Endothelial cell of umbilical vein (primary cell): ENCODE results near the gene GON4L. TPM values are rescaled to one million over a fixed set of nuclear protein-coding genes. Genes with fewer than 3 reads are reported as not detected.

Experiments used
- BruUV-seq: library from RNA; stranded (reverse); fragments of 400-500 nt; replicated peaks from 2 replicates; lab custom pipeline; 2021; lab: Mats Ljungman, UMichigan
- CTCF ChIA-PET: fragments of 300-600, 350-600 bp; sonication (Branson Sonifier 250); formaldehyde crosslinking; loops from one replicate; lab custom pipeline; 2021; ENCODE audit warnings: antibody characterized with exemption, inconsistent platforms; lab: Charles Lee
- POLR2A ChIA-PET: fragments of 300-600, 350-600 bp; sonication (Branson Sonifier 250); formaldehyde crosslinking; loops from one replicate; lab custom pipeline; 2021; ENCODE audit warnings: antibody characterized with exemption, inconsistent platforms; lab: Charles Lee
- DNase-seq: peaks from one replicate; pipeline ENCODE4 v3.0.0-alpha.2; 2011; ENCODE audit warnings: low read depth, low spot score
- FAIRE-seq: peaks from 2 replicates; lab custom pipeline; 2011; peaks lifted over from hg19 to GRCh38; lab: Jason Lieb, UNC
- H2AFZ ChIP-seq: 2 replicates; pipeline ENCODE4 v1.6.0; 2012; ENCODE audit warnings: low read depth, low read length, control low read depth, inconsistent platforms
- H3K27ac ChIP-seq: 2 replicates; pipeline ENCODE4 v1.5.1; 2011; ENCODE audit warnings: low read depth, mild to moderate bottlenecking, control low read depth, low read length, moderate library complexity; ENCODE audit not compliant: insufficient read depth
- H3K27me3 ChIP-seq, 2 experiments: 2 replicates each; pipeline versions ENCODE4 v1.6.0 to v1.6.1; 2011; ENCODE audit warnings: low read length in 2 of 2, mixed read lengths in 1 of 2; ENCODE audit not compliant: control insufficient read depth in 2 of 2, insufficient read depth in 2 of 2
- H3K36me3 ChIP-seq, 2 experiments: 2 replicates in 1 of 2; 3 replicates in 1 of 2; pipeline ENCODE4 v1.5.1; 2011; ENCODE audit warnings: low read length in 2 of 2, mild to moderate bottlenecking in 1 of 2, moderate library complexity in 1 of 2; ENCODE audit not compliant: control insufficient read depth in 2 of 2, insufficient read depth in 2 of 2; ENCODE audit errors: extremely low read depth in 1 of 2
- H3K4me1 ChIP-seq: 3 replicates; pipeline ENCODE4 v1.5.1; 2011; ENCODE audit warnings: mild to moderate bottlenecking, low read length; ENCODE audit not compliant: control insufficient read depth, insufficient read depth; ENCODE audit errors: extremely low read depth
- H3K4me2 ChIP-seq: 2 replicates; pipeline ENCODE4 v1.6.1; 2011; ENCODE audit warnings: low read length, control low read depth, mixed read lengths; ENCODE audit not compliant: insufficient read depth
- H3K4me3 ChIP-seq, 3 experiments: fragments of 200-600 bp in 1 of 3; sonication (generic), shearing (Covaris generic) in 1 of 3; replicated peaks in 1 of 3; 2 replicates each; pipeline ENCODE4 v1.5.1; 2011 to 2016; ENCODE audit warnings: control low read depth in 3 of 3, low read length in 3 of 3, mild to moderate bottlenecking in 2 of 3, inconsistent platforms in 1 of 3, low read depth in 1 of 3, moderate library complexity in 1 of 3; ENCODE audit not compliant: insufficient read depth in 1 of 3
- H3K79me2 ChIP-seq: 2 replicates; pipeline ENCODE4 v1.6.0; 2012; ENCODE audit warnings: low read length, inconsistent platforms; ENCODE audit not compliant: control insufficient read depth, insufficient read depth
- H3K9ac ChIP-seq: replicated peaks from 2 replicates; pipeline ENCODE3; 2011; ENCODE audit warnings: low read length, control low read depth; ENCODE audit not compliant: insufficient read depth; ENCODE audit errors: extremely low read depth
- H3K9me1 ChIP-seq: replicated peaks from 3 replicates; pipeline ENCODE4 v1.6.0; 2011; ENCODE audit warnings: mild to moderate bottlenecking, low read length; ENCODE audit not compliant: control insufficient read depth, insufficient read depth; ENCODE audit errors: extremely low read depth
- H3K9me3 ChIP-seq: replicated peaks from 2 replicates; pipeline ENCODE4 v1.5.1; 2012; ENCODE audit warnings: low read length, inconsistent platforms; ENCODE audit not compliant: control insufficient read depth, insufficient read depth
- H4K20me1 ChIP-seq: replicated peaks from 2 replicates; pipeline ENCODE3; 2011; ENCODE audit warnings: mild to moderate bottlenecking, low read length; ENCODE audit not compliant: control insufficient read depth, insufficient read depth; ENCODE audit errors: extremely low read depth
- CTCF ChIP-seq, 2 donors: IDR thresholded peaks; 1 replicate in 1 of 2; 2 replicates in 1 of 2; pipeline ENCODE4 v1.5.1; 2011; ENCODE audit warnings: low read length in 2 of 2, mild to moderate bottlenecking in 2 of 2, moderate library complexity in 2 of 2, control low read depth in 1 of 2, inconsistent platforms in 1 of 2, low read depth in 1 of 2; ENCODE audit not compliant: insufficient read depth in 1 of 2; ENCODE audit errors: extremely low read depth in 1 of 2
- EZH2 ChIP-seq: IDR thresholded peaks from 2 replicates; pipeline ENCODE4 v1.6.1; 2012; ENCODE audit warnings: borderline replicate concordance, low read depth, mild to moderate bottlenecking, moderate library complexity, low read length, inconsistent platforms; ENCODE audit not compliant: severe bottlenecking
- FOS ChIP-seq: IDR thresholded peaks from 2 replicates; pipeline ENCODE4 v1.6.1; 2011; ENCODE audit warnings: mild to moderate bottlenecking, low read length, moderate library complexity, borderline replicate concordance; ENCODE audit not compliant: insufficient read depth
- GATA2 ChIP-seq: IDR thresholded peaks from 2 replicates; pipeline ENCODE4 v1.7.0; 2011; ENCODE audit warnings: low read depth, mild to moderate bottlenecking, moderate library complexity, mixed read lengths, low read length; ENCODE audit not compliant: insufficient read length, insufficient read depth
- JUN ChIP-seq: IDR thresholded peaks from 2 replicates; pipeline ENCODE4 v1.6.1; 2011; ENCODE audit warnings: borderline replicate concordance, low read depth; ENCODE audit not compliant: insufficient read length, insufficient read depth
- MAX ChIP-seq: IDR thresholded peaks from 2 replicates; pipeline ENCODE4 v1.6.1; 2011; ENCODE audit not compliant: insufficient read depth, insufficient read length
- MYC ChIP-seq: IDR thresholded peaks from one replicate; pipeline ENCODE4 v1.6.1; 2011; ENCODE audit warnings: mild to moderate bottlenecking, low read depth, low read length
- POLR2A ChIP-seq: IDR thresholded peaks from 2 replicates; pipeline ENCODE4 v1.6.1; 2012; ENCODE audit warnings: low read depth, mild to moderate bottlenecking, control low read depth, low read length
- POLR2AphosphoS5 ChIP-seq: IDR thresholded peaks from 2 replicates; pipeline ENCODE4 v1.6.1; 2012; ENCODE audit warnings: low read depth, mild to moderate bottlenecking, control low read depth, low read length, moderate library complexity; ENCODE audit not compliant: insufficient read depth
- dilution Hi-C: fragments of 300-500 bp; cut with MboI; formaldehyde crosslinking; loops from one replicate; pipeline ENCODE4 v1.15.0; 2019; ENCODE audit warnings: low sequenced_read_pairs; ENCODE audit not compliant: extremely low pct_ligation_motif_present
- intact Hi-C: fragments of 100-400 bp; cut with micrococcal nuclease; formaldehyde crosslinking; loops from one replicate; pipeline ENCODE4 v1.10.0; 2022
- polyA plus RNA-seq, 4 experiments: library from polyadenylated mRNA; depleted of rRNA in 3 of 4; stranded (reverse) in 3 of 4; unstranded in 1 of 4; fragments of >200 nt; gene quantifications; 2 replicates each; pipeline versions ENCODE4 v1.2.1 to v1.2.3, GENCODE V29; 2011 to 2012; ENCODE audit warnings: missing spikeins in 1 of 4
- total RNA-seq: library from RNA; stranded (reverse); gene quantifications from 2 replicates; pipeline ENCODE4 v1.2.3, GENCODE V29; 2021

Gene GON4L
- total and polyA plus RNA-seq, 2 donors (not counting 3 experiments of a cell fraction or from before 2014, with no cell fraction given): 30.5 to 58.7 TPM

GRCh38 chr1:155890251-155890650 is 33.2 kb upstream of the GON4L start:
- ChIA-PET POLR2A (interaction anchor here (1.1 kb wide), 1 partner anchor 31 kb away, joined by 4 read pairs; the partner anchor contains the start of gene SYT11), CTCF (interaction anchor here (0.9 to 1.1 kb wide), 2 partner anchors 29 to 31 kb away, joined by 3 read pairs; partner anchors contain the start of gene SYT11)
- FAIRE-seq (no peak), DNase-seq (no peak)
- no peaks in the 10 kb centered on the region for H3K79me2 ChIP-seq
- H3K9me1 ChIP-seq: no peaks in the 10 kb centered on the region
- no peaks in the 10 kb centered on the region for H4K20me1 ChIP-seq
- intact Hi-C loops (no loop called here), dilution Hi-C loops (no loop called here)
- H3K9me3 ChIP-seq: no peaks in the 10 kb centered on the region
- BruUV-seq: no TSS peak
- H2AFZ ChIP-seq: no peak overlapping the region
- no peaks in the 10 kb centered on the region for H3K36me3 ChIP-seq
- no peak overlapping the region for H3K4me3 ChIP-seq
- peak overlapping the region; percentile 37 for H3K4me2 ChIP-seq
- peaks cover 40% of the 10 kb centered on the region for H3K4me1 ChIP-seq
- peak overlapping the region; percentile 10 for H3K27ac ChIP-seq
- H3K27me3 ChIP-seq: no peaks in the 10 kb centered on the region
- no peak overlapping the region for H3K9ac ChIP-seq
- TF ChIP-seq FOS (no peak), EZH2 (no peak), MYC (no peak), POLR2AphosphoS5 (no peak), POLR2A (no peak), CTCF (IDR thresholded peaks at IDR 0.05; ENCODE audit: extremely low read depth in 1 of 2, insufficient read depth in 1 of 2, low read depth in 1 of 2, low read length in 2 of 2) (no peak), JUN (no peak), MAX (no peak), GATA2 (no peak)
